Left ventricle myocardium inferior (tissue), 1 donor: Measurements from ENCODE around the gene PITPNB. TPM values are rescaled to one million over a fixed set of nuclear protein-coding genes. Genes with fewer than 3 reads are reported as not detected.

Experiments
- DNase-seq: peaks from one replicate; pipeline ENCODE4 v3.0.0-alpha.2; 2020
- H3K27ac ChIP-seq: fragments of 200-600 bp; replicated peaks from 2 replicates; pipeline ENCODE4 v1.8.0; 2021
- H3K27me3 ChIP-seq: fragments of 200-600 bp; 2 replicates; pipeline ENCODE4 v1.8.0; 2021; ENCODE audit warnings: low read depth
- H3K36me3 ChIP-seq: fragments of 200-600 bp; 2 replicates; pipeline ENCODE4 v1.8.0; 2021
- H3K4me1 ChIP-seq: fragments of 200-600 bp; 2 replicates; pipeline ENCODE4 v1.8.0; 2021
- H3K4me3 ChIP-seq: fragments of 200-600 bp; 2 replicates; pipeline ENCODE4 v1.8.0; 2021; ENCODE audit warnings: mild to moderate bottlenecking, moderate library complexity
- H3K9me3 ChIP-seq: fragments of 200-600 bp; replicated peaks from 2 replicates; pipeline ENCODE4 v1.8.0; 2021
- CTCF ChIP-seq: fragments of 200-600 bp; IDR thresholded peaks from 2 replicates; pipeline ENCODE4 v1.8.0; 2021; ENCODE audit warnings: antibody characterized with exemption, mild to moderate bottlenecking, borderline replicate concordance
- intact Hi-C: fragments of 100-400 bp; cut with micrococcal nuclease; formaldehyde crosslinking; loops from one replicate; pipeline ENCODE4 v1.11.0; 2022
- total RNA-seq: library from RNA; stranded (reverse); fragmentation: NEBNext Ultra II Directional; extraction: Animal tissue kit (Norgen Biotek cat#: 25700); gene quantifications from one replicate; pipeline ENCODE4 v1.2.1, GENCODE V29; 2021
- donor health status: DM: no; HTN: yes; CAD: no; lungs with severe emphysema.

PITPNB gene
- total RNA-seq, 1 donor from 2014 or later, result 60.0 TPM

- peaks cover 39% of the 10 kb centered on the region for H3K4me1 ChIP-seq
- no peak for DNase-seq
- no peaks in the 10 kb centered on the region for H3K9me3 ChIP-seq
- intact Hi-C loops, result no loop called here
- no peak overlapping the region for H3K4me3 ChIP-seq
- no peak for TF ChIP-seq CTCF
- H3K27me3 ChIP-seq, result no peaks in the 10 kb centered on the region
- peaks cover 14% of the 10 kb centered on the region for H3K36me3 ChIP-seq
- H3K27ac ChIP-seq, result no peak overlapping the region
These were observed 72.1 kb downstream of the PITPNB start for GRCh38 chr22:27846910-27847309.

- intact Hi-C loops, result no loop called here
- peaks cover 39% of the 10 kb centered on the region for H3K4me1 ChIP-seq
- peaks cover 8% of the 10 kb centered on the region for H3K36me3 ChIP-seq
- no peak for DNase-seq
- no peaks in the 10 kb centered on the region for H3K27me3 ChIP-seq
- H3K4me3 ChIP-seq, result no peak overlapping the region
- no peak for TF ChIP-seq CTCF
- no peaks in the 10 kb centered on the region for H3K9me3 ChIP-seq
- H3K27ac ChIP-seq, result no peak overlapping the region
These were observed 72.8 kb downstream of the PITPNB start for GRCh38 chr22:27846248-27846757.

- no peak overlapping the region for H3K4me3 ChIP-seq
- TF ChIP-seq CTCF, result no peak
- H3K36me3 ChIP-seq, result peaks cover 2% of the 10 kb centered on the region
- intact Hi-C loops, result no loop called here
- peaks cover 37% of the 10 kb centered on the region for H3K4me1 ChIP-seq
- no peaks in the 10 kb centered on the region for H3K9me3 ChIP-seq
- H3K27me3 ChIP-seq, result no peaks in the 10 kb centered on the region
- no peak overlapping the region for H3K27ac ChIP-seq
- no peak for DNase-seq
These were observed 73.4 kb downstream of the PITPNB start for GRCh38 chr22:27845644-27846043.

GRCh38 chr22:27844656-27845591 lies 74.1 kb downstream of the PITPNB start:
- DNase-seq, result no peak
- no peaks in the 10 kb centered on the region for H3K9me3 ChIP-seq
- no peaks in the 10 kb centered on the region for H3K27me3 ChIP-seq
- peaks cover 30% of the 10 kb centered on the region for H3K4me1 ChIP-seq
- H3K27ac ChIP-seq, result no peak overlapping the region
- no peaks in the 10 kb centered on the region for H3K36me3 ChIP-seq
- no peak for TF ChIP-seq CTCF
- no peak overlapping the region for H3K4me3 ChIP-seq
- intact Hi-C loops, result no loop called here

GRCh38 chr22:27844256-27844655 lies 74.8 kb downstream of the PITPNB start:
- Histone ChIP-seq H3K27ac (no peak overlapping the region), H3K9me3 (no peaks in the 10 kb centered on the region), H3K4me3 (no peak overlapping the region), H3K36me3 (no peaks in the 10 kb centered on the region), H3K4me1 (peaks cover 23% of the 10 kb centered on the region), H3K27me3 (no peaks in the 10 kb centered on the region)
- TF ChIP-seq CTCF, result no peak
- intact Hi-C loops, result no loop called here
- DNase-seq, result no peak
